Lung (tissue), 12 donors: Measurements from ENCODE around the gene GBA3. TPM values are rescaled to one million over a fixed set of nuclear protein-coding genes. Genes with fewer than 3 reads are reported as not detected.

ENCODE experiments used
- ATAC-seq: fragments of 200-7000 bp; cut with Tn5 transposase; one replicate; pipeline ENCODE4 v1.9.1; 2020; ENCODE audit warnings: moderate number of reproducible peaks; ENCODE audit not compliant: insufficient read depth, low FRiP score
- DNase-seq, 3 donors: peaks; one replicate each; pipeline ENCODE4 v3.0.0-alpha.2; 2013 to 2017
- H3K27ac ChIP-seq, 2 donors: one replicate each; pipeline ENCODE4 v1.5.1; 2013; ENCODE audit warnings: mild to moderate bottlenecking in 2 of 2, moderate library complexity in 2 of 2, control low read depth in 1 of 2, inconsistent platforms in 1 of 2, low read depth in 1 of 2, low read length in 1 of 2
- H3K27me3 ChIP-seq, 3 donors: one replicate each; pipeline ENCODE4 v1.5.1; 2013; ENCODE audit warnings: low read length in 2 of 3; ENCODE audit not compliant: control insufficient read depth in 3 of 3, insufficient read depth in 3 of 3
- H3K36me3 ChIP-seq, 4 donors: one replicate each; pipeline ENCODE4 v1.5.1; 2013; ENCODE audit warnings: low read length in 4 of 4, mild to moderate bottlenecking in 1 of 4, moderate library complexity in 1 of 4; ENCODE audit not compliant: control insufficient read depth in 4 of 4, insufficient read depth in 4 of 4
- H3K4me1 ChIP-seq, 5 donors: one replicate each; pipeline ENCODE4 v1.5.1; 2013; ENCODE audit warnings: low read length in 5 of 5, mild to moderate bottlenecking in 2 of 5, moderate library complexity in 1 of 5; ENCODE audit not compliant: control insufficient read depth in 5 of 5, insufficient read depth in 5 of 5
- H3K4me3 ChIP-seq: one replicate; pipeline ENCODE4 v1.5.1; 2013; ENCODE audit warnings: mild to moderate bottlenecking, control low read depth, moderate library complexity
- H3K9ac ChIP-seq, 2 donors: one replicate each; pipeline ENCODE4 v1.5.1; 2013; ENCODE audit warnings: low read length in 2 of 2, control low read depth in 1 of 2; ENCODE audit not compliant: insufficient read depth in 1 of 2
- H3K9me3 ChIP-seq, 4 donors: one replicate each; pipeline ENCODE4 v1.5.1; 2013; ENCODE audit warnings: low read length in 3 of 4, mild to moderate bottlenecking in 1 of 4, moderate library complexity in 1 of 4; ENCODE audit not compliant: control insufficient read depth in 4 of 4, insufficient read depth in 3 of 4
- CTCF ChIP-seq: IDR thresholded peaks from 2 replicates; pipeline ENCODE4 v1.5.1; 2012; ENCODE audit warnings: mild to moderate bottlenecking; ENCODE audit errors: control extremely low read depth, extremely low read depth
- WGBS, 2 donors: extraction: QIAGEN DNeasy Blood & Tissue Kit; methylation state at CpG; one replicate each; pipeline ENCODE4 v1.1.7; 2013; 5-methylcytosine and 5-hydroxymethylcytosine counted together
- polyA plus RNA-seq, 2 donors: library from polyadenylated mRNA; stranded (reverse); fragments of 200-250 nt; gene quantifications; one replicate each; pipeline ENCODE4 v1.2.1, GENCODE V29; 2013
- total RNA-seq, 2 donors: library from RNA; depleted of rRNA in 1 of 2; stranded (reverse); fragments of >200 nt in 1 of 2; gene quantifications; one replicate each; pipeline ENCODE4 v1.2.1, GENCODE V29; 2014 to 2021
- donor health status: control.
- donor health status: control.
- donor health status: Bipolar disorder and iron deficiency.
- donor health status: healthy.
- donor health status: DM: yes; HTN: yes; CAD: no.

The GBA3 gene
- total and polyA plus RNA-seq, 4 donors, result 0.23 to 0.34 (median 0.31) TPM; not detected in 1

- H3K9ac ChIP-seq, result no peak overlapping the region
- DNase-seq, result peak in 2 of 3 donors; percentile 59 to 78
- ATAC-seq, result no peak
- TF ChIP-seq CTCF, result no peak
- no peaks in the 10 kb centered on the region for H3K27me3 ChIP-seq
- peaks cover 0 to 4% (median 0%) of the 10 kb centered on the region in 5 donors for H3K4me1 ChIP-seq
- H3K4me3 ChIP-seq, result no peak overlapping the region
- no peaks in the 10 kb centered on the region for H3K9me3 ChIP-seq
- no peak overlapping the region for H3K27ac ChIP-seq
- 84 to 95% methylated on average over 1 of the region's 1 CpG for WGBS, 2 donors
- no peaks in the 10 kb centered on the region for H3K36me3 ChIP-seq
Observed at GRCh38 chr4:22676063-22676462, 16.7 kb upstream of the GBA3 start.

- Histone ChIP-seq H3K27me3 (no peaks in the 10 kb centered on the region), H3K9me3 (no peaks in the 10 kb centered on the region), H3K36me3 (no peaks in the 10 kb centered on the region), H3K9ac (no peak overlapping the region), H3K4me1 (peaks cover 0 to 4% (median 0%) of the 10 kb centered on the region in 5 donors), H3K4me3 (no peak overlapping the region), H3K27ac (no peak overlapping the region)
- no peak for DNase-seq
- ATAC-seq, result no peak
- no peak for TF ChIP-seq CTCF
- 82 to 89% methylated on average over 1 of the region's 1 CpG for WGBS, 2 donors
Observed at GRCh38 chr4:22677780-22678179, 15.0 kb upstream of the GBA3 start.

- no peak overlapping the region for H3K27ac ChIP-seq
- H3K4me3 ChIP-seq, result no peak overlapping the region
- ATAC-seq (no peak), DNase-seq (peak in 2 of 3 donors; percentile 30 to 37)
- TF ChIP-seq CTCF, result no peak
- no peak overlapping the region for H3K9ac ChIP-seq
- no peaks in the 10 kb centered on the region for H3K27me3 ChIP-seq
- peaks cover 0 to 4% (median 0%) of the 10 kb centered on the region in 5 donors for H3K4me1 ChIP-seq
- WGBS, 2 donors, result 59 to 64% methylated on average over 3 of the region's 3 CpGs
- no peaks in the 10 kb centered on the region for H3K9me3 ChIP-seq
- no peaks in the 10 kb centered on the region for H3K36me3 ChIP-seq
Observed at GRCh38 chr4:22678940-22679854, 13.5 kb upstream of the GBA3 start.
